Heart left ventricle (tissue), 16 donors: Measurements from ENCODE around the gene BOD1L1. TPM values are rescaled to one million over a fixed set of nuclear protein-coding genes. Genes with fewer than 3 reads are reported as not detected.
A peak's percentile ranks its signal among the peaks of the same experiment; 100 is the strongest.

Experiments
- ATAC-seq, 4 donors: fragments of 200-7000 bp; cut with Tn5 transposase; one replicate each; pipeline ENCODE4 v1.9.1; 2020 to 2022; ENCODE audit warnings: moderate library complexity in 4 of 4, mild to moderate bottlenecking in 3 of 4, moderate number of reproducible peaks in 1 of 4
- DNase-seq, 5 donors: peaks; one replicate each; pipeline ENCODE4 v3.0.0-alpha.2; 2020
- H3K27ac ChIP-seq, 12 donors: fragments of 200-600 bp; sonication (generic) in 4 of 12; one replicate each; pipeline versions ENCODE4 v1.5.0 to v1.8.0; 2016 to 2022; ENCODE audit warnings: mild to moderate bottlenecking in 2 of 12
- H3K27me3 ChIP-seq, 9 donors: fragments of 200-600 bp; sonication (generic) in 2 of 9; one replicate each; pipeline versions ENCODE4 v1.5.1 to v1.8.0; 2016 to 2022; ENCODE audit warnings: mild to moderate bottlenecking in 3 of 9
- H3K36me3 ChIP-seq, 9 donors: fragments of 200-600 bp; sonication (generic) in 2 of 9; one replicate each; pipeline versions ENCODE4 v1.5.0 to v1.8.0; 2018 to 2022; ENCODE audit warnings: mild to moderate bottlenecking in 2 of 9
- H3K4me1 ChIP-seq, 12 donors: fragments of 200-600 bp; sonication (generic) in 4 of 12; one replicate each; pipeline versions ENCODE4 v1.5.0 to v1.8.0; 2016 to 2022; ENCODE audit warnings: mild to moderate bottlenecking in 3 of 12
- H3K4me3 ChIP-seq, 12 donors: fragments of 200-600 bp; sonication (generic) in 4 of 12; one replicate each; pipeline versions ENCODE4 v1.5.0 to v1.8.0; 2017 to 2022; ENCODE audit warnings: mild to moderate bottlenecking in 9 of 12, moderate library complexity in 4 of 12
- H3K9me3 ChIP-seq, 12 donors: fragments of 200-600 bp; sonication (generic) in 4 of 12; one replicate each; pipeline versions ENCODE4 v1.5.0 to v1.8.0; 2016 to 2022; ENCODE audit warnings: mild to moderate bottlenecking in 1 of 12
- POLR2A ChIP-seq, 2 donors: fragments of 450-650 bp; IDR thresholded peaks; one replicate each; pipeline ENCODE4 v1.6.1; 2017; ENCODE audit warnings: antibody characterized with exemption in 2 of 2, mild to moderate bottlenecking in 2 of 2, moderate library complexity in 2 of 2
- WGBS, 4 donors: extraction: QIAGEN DNeasy Blood & Tissue Kit in 2 of 4; methylation state at CpG; one replicate each; pipeline versions ENCODE4 v1.1.5 to v1.1.7; 2013 to 2018; 5-methylcytosine and 5-hydroxymethylcytosine counted together
- intact Hi-C, 10 donors: fragments of 100-400 bp; cut with DNase I; formaldehyde crosslinking; loops; one replicate each; pipeline versions ENCODE4 v1.11.1 to v1.14.2; 2022
- polyA plus RNA-seq, 2 donors: library from polyadenylated mRNA; stranded (reverse); fragments of 200-250 nt; gene quantifications; one replicate each; pipeline ENCODE4 v1.2.3, GENCODE V29; 2013
- total RNA-seq, 9 donors: library from RNA; depleted of rRNA in 2 of 9; stranded (reverse); fragments of >200 nt in 2 of 9; fragmentation: NEBNext Ultra II Directional in 3 of 9; extraction: Animal tissue kit (Norgen Biotek cat#: 25700) in 3 of 9; gene quantifications; one replicate each; pipeline versions ENCODE4 v1.1.0 to v1.2.4, GENCODE V29; 2016 to 2023
- TF ChIP-seq, protein P1 (sequence below), 12 donors: fragments of 200-600 bp; sonication (generic) in 4 of 12; IDR thresholded peaks; one replicate each; pipeline versions ENCODE4 v1.5.0 to v1.8.0; 2018 to 2022; ENCODE audit warnings: antibody characterized with exemption in 12 of 12, mild to moderate bottlenecking in 5 of 12
- donor health status: ischemic (EF 13 %, LVEDD 7.1; RV severe dilation, severe dysfunction).
- donor health status: healthy with polysubstance abuse.
- donor health status: DM: no; HTN: yes; CAD: no.
- donor health status: DM: no; HTN: no; CAD: no.
- donor health status: ischemic (EF 25% LVEDD 6.9; RV normal size, moderate dysfunction).
- donor health status: ischemic (EF 25% LVEDD 5.7; RV mildly dilated, moderate dysfunction).
- donor health status: healthy.
- donor health status: DM: yes; HTN: yes; CAD: no.
- donor health status: ischemic (EF 35%, LVEDD 5.7; RV mildly dilated, moderate dysfunction).
- donor health status: nonischemic (EF 11% LVEDD 7.7; RV severe dilation, severe dysfunction).
- donor health status: DM: yes; HTN: yes; CAD: no.
- donor health status: PGD.
- donor health status: ischemic (EF 29% LVEDD 5.4; RV normal size, mild dysfunction).
- donor health status: nonischemic (EF 23%, LVEDD 6.1; RV moderate dilation, normal function).

BOD1L1 gene
- total and polyA plus RNA-seq, 11 donors, result 10.9 to 29.2 (median 18.7) TPM

- peak in 1 of 4 donors; percentile 33 for ATAC-seq
- peaks cover 57 to 100% (median 98%) of the 10 kb centered on the region in 9 donors for H3K27me3 ChIP-seq
These were observed 99.3 kb downstream of the BOD1L1 start for GRCh38 chr4:13527981-13528820.

GRCh38 chr4:13527192-13527980, 100.1 kb downstream of the BOD1L1 start:
- TF ChIP-seq POLR2A (IDR thresholded peaks at IDR 0.05), result no peak
- TF ChIP-seq, protein P1, sequence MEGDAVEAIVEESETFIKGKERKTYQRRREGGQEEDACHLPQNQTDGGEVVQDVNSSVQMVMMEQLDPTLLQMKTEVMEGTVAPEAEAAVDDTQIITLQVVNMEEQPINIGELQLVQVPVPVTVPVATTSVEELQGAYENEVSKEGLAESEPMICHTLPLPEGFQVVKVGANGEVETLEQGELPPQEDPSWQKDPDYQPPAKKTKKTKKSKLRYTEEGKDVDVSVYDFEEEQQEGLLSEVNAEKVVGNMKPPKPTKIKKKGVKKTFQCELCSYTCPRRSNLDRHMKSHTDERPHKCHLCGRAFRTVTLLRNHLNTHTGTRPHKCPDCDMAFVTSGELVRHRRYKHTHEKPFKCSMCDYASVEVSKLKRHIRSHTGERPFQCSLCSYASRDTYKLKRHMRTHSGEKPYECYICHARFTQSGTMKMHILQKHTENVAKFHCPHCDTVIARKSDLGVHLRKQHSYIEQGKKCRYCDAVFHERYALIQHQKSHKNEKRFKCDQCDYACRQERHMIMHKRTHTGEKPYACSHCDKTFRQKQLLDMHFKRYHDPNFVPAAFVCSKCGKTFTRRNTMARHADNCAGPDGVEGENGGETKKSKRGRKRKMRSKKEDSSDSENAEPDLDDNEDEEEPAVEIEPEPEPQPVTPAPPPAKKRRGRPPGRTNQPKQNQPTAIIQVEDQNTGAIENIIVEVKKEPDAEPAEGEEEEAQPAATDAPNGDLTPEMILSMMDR (IDR thresholded peaks at IDR 0.05), result no peak
- Histone ChIP-seq H3K9me3 (peaks cover 0 to 18% (median 10%) of the 10 kb centered on the region in 12 donors), H3K4me1 (peaks cover 0 to 38% (median 8%) of the 10 kb centered on the region in 12 donors), H3K27me3 (peaks cover 60 to 100% (median 98%) of the 10 kb centered on the region in 9 donors), H3K36me3 (no peaks in the 10 kb centered on the region), H3K27ac (no peak overlapping the region), H3K4me3 (no peak overlapping the region)
- intact Hi-C loops, result no loop called here
- 1 to 5% (median 3%) methylated on average over 17 to 46 of the region's 46 CpGs for WGBS, 4 donors
- ATAC-seq (no peak), DNase-seq (no peak)

More at GRCh38 chr4:13527981-13528820, 99.3 kb downstream of the BOD1L1 start:
- TF ChIP-seq POLR2A (IDR thresholded peaks at IDR 0.05), result no peak
- TF ChIP-seq, protein P1 (IDR thresholded peaks at IDR 0.05), result no peak
- Histone ChIP-seq H3K27ac (no peak overlapping the region), H3K4me1 (peaks cover 0 to 31% (median 4%) of the 10 kb centered on the region in 12 donors), H3K4me3 (no peak overlapping the region), H3K36me3 (no peaks in the 10 kb centered on the region), H3K9me3 (peaks cover 0 to 18% (median 10%) of the 10 kb centered on the region in 12 donors)
- DNase-seq, result no peak
- 4 to 5% (median 4%) methylated on average over 22 to 35 of the region's 35 CpGs for WGBS, 4 donors
- intact Hi-C loops, result no loop called here

DNA sequence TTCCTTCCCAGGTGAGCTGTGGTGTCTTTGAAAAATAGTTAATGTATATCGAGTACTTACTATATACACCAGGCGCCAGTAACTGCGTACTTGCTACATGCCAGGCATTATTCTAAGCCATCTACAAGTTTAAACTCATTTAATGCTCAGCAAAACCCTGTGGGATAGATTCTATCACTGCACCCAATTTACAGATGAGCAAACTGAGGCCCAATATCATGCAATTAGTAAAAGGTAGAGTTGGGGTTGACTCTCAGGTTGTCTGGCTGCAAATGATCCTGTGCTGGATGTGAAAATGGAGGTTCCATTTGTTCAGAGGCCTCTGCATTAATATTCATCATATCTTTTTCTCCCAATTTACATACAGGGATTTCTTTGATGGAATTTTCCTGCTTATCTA, 100.9 kb downstream of the BOD1L1 start:
- Histone ChIP-seq H3K4me3 (no peak overlapping the region), H3K27ac (no peak overlapping the region), H3K27me3 (peaks cover 68 to 100% (median 98%) of the 10 kb centered on the region in 9 donors), H3K4me1 (peaks cover 0 to 42% (median 9%) of the 10 kb centered on the region in 12 donors), H3K9me3 (peaks cover 0 to 18% (median 10%) of the 10 kb centered on the region in 12 donors), H3K36me3 (no peaks in the 10 kb centered on the region)
- intact Hi-C loops, result no loop called here
- no peak for ATAC-seq
- TF ChIP-seq POLR2A (IDR thresholded peaks at IDR 0.05), result no peak
- TF ChIP-seq, protein P1 (IDR thresholded peaks at IDR 0.05), result no peak
- WGBS, 4 donors, result 29 to 40% (median 37%) methylated on average over 3 of the region's 3 CpGs
- DNase-seq, result no peak
